HG02678 (cell line): Measurements from ENCODE around the gene AHCYL1.
"Not testable (repeated sequence)": the region's sequence is repeated elsewhere in the genome, so short reads cannot be mapped to it uniquely, and the experiment has no call there.

ENCODE experiments used
- ATAC-seq: cut with Tn5 transposase; IDR thresholded peaks from one replicate; pipeline ENCODE4 v1.9.1; 2021; ENCODE audit warnings: mild to moderate bottlenecking, moderate library complexity; ENCODE audit not compliant: unreplicated experiment

The AHCYL1 gene

DNA sequence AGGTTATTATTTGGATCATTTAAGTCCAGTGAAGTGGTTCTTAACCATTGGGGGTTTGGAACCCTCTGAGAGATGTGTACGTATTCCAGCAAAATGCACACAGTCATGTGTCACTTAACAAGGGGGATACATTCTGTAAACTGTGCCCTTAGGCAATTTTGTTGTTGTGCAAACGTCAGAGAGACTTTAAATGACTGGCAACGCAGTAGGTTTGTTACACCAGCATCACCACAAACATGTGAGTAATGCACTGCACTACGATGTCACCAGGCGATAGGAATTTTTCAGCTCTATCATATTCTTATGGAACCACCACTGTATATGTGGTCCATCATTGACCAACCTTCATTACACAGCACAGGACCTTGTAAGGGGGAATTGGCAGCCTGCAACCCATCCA is 11.9 kb downstream of the AHCYL1 start:
- no peak for ATAC-seq

DNA sequence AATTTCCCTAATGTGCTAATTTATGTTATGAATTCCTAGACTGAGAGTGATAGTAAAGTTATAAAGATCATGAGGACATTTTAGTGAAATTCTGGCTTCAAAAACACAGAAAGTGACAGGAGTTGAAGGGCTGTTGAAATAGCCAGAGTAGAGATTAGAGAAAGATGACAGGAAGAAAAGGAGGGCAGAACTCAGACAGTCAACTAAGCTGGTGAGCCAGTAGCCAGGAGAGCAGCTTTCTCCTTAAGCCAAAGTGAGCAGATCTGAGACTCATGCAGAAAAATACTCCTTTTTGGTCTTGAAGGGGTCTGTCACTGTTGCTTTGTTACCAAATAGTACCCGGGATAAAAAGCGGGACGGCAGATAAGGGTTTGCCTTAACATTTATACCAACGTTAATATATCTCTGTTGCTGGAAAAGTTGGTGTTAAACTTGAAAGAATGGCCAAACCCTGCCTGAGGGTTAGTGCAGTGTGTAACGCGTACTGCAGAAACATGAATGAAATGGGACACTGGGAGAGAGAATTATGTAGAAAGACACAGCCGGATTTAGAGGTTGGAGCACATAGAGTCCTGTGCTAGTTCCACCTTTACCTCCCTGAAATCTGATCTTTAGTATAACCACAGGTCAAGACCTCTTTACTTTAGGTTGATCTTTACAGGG is 12.8 kb downstream of the AHCYL1 start:
- ATAC-seq: no peak

DNA sequence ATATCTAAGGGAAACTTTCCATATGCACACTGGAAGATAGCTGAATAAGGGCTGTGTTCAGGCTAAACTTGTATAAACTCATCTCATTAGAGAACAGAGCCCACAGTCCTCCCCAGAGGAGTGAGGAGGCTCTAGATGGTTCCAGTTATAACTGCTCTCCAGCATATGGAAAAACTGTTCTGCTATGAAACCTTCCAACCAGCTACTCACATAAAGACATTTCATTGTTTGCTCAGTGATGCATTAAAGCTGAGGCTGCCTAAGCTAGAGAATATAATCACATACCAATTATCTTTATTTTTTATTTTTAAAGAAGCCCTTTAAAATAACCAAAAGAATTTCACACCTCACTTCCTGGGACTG is 13.3 kb downstream of the AHCYL1 start:
- ATAC-seq: no peak

DNA sequence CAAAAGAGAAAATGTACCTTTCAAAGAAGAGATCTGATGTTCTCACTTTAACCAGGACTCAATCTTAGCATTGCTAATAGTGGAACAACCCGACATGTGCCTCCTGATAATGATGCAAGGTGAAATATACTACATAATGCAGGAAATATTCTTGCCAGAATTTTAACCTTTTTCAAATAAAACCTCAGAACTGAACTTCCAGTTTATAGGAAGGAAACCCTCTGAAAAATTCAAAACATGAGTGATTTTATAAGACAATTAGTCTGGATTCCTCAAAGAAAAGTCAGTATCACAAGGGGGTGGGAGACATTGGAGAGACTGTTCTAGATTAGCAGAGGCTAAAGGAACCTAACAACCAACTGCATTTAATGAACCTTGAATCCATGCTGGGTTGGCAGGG is 18.1 kb downstream of the AHCYL1 start:
- ATAC-seq: no peak

DNA sequence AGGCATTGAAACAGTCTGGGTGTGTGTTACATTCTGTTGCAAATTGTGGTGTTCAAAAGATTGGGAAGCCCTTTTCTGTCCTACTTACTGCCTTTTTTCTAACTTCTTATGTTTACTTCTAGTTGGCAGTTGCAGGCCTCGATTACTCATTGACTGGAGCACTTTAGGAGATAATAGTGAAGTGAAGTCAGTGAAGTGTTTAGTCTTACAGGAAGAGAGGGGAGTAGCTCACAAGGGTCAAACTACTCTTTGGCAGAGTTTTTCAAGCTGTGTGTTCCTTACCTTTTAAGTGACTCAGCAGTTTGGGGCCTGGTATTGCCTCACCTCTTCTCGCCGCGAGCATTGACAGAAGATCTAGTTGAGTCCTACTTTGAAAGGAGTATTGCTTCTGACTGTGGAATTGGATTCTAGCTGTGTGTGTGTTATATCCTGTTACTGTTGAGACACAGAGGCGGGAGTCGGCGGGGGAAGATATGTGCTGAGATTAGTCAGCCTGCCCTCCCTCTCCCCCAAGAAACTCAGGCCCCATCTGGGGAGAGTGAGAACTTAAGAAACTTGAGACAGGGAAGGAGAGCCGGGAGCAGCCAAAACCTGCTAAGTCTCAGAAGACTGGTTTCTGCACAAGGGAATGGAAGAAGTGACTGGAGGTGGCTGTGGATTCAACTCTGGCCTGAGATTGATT is 19.3 kb downstream of the AHCYL1 start:
- ATAC-seq: peak; percentile 80

DNA sequence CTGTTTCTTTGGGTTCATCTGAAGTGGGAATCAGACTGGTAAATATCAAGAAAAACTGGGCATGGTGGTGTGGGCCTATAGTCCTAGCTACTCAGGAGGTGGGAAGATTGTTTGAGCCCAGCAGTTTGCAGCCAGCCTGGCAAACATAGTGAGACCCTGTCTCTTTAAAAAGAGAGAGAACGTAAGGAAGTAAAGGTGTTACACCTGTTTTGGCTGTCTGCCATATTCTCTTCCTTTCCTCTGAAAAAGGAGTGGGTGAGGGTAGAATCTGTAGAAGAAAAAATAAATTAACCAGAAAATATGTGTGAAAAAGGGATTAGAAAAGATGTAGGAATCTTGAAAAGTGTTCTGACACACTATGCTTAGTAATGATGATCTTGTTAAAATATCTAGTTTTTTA is 20.0 kb downstream of the AHCYL1 start:
- ATAC-seq: no peak

DNA sequence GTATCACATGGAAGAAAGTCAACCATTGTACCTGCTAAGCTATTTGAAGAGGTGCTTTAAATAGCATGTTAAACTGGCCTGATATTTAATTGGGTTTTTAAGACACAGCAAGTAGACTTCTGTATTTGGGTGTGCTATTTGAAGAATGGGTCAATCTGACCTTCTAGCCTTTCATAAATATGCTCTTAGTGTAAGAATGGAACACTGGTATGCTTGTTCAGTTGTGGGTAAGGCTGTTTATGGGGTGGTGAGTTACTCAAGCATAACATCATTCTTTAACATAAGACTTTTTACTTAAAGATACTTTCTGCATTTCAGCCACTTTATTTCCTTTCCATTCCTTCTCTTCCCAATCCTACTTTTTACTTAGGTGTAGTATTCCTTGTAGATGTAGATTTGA is 21.4 kb downstream of the AHCYL1 start:
- no peak for ATAC-seq

DNA sequence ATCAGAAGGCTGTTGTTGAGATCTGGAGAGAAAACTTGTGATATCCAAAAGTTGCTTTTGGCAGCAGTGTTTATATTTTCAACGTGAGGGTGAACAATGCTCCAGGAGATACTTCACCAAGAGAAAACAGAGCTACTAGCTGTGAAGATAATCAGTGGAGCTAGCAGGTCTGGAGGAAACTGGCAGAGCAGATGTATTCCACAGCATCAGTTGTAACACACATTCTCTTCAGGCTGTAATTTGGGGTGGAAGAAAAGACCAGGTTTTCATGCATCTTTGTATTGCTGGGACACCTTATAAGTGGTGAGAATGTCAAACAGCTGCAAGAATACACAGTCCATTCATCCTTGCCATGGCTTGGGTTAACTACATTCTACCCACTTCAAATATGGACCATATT is 22.0 kb downstream of the AHCYL1 start:
- no peak for ATAC-seq

DNA sequence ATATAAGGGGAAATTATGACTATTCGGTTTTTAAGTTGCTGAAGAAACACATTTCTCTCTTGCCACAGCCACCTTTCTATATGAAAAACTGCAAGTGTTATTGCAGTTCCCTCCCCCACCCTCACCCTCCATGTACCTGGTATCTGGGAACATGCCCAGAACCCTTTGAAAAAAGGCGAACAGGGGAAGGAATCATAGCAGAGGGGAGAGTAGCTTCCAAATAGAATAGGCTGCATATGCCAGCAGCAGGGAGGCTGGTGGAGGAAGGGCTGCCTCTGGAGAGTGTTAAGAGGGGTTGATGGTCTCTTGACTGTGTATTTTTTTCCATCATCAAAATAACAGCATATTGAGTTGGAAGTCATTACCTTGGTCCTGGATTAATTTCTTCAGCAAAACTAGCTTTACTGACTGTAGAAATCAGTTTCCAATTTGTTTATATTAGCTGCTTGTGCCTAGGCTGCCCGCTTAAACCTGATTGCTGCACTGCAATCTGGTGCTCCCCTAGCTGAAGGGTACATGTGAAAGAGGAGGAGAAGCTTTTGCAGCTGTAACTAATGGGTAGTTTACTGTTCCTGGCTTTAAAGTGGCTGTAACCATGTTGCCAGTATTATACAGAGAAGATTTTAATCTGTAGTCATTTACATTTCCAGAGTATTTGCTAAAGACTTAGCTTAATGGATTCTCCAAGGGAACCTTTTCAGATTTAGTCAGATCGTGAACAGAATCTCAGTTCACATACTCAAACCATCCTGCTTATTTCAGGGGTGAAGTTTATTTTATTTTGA is 22.7 kb downstream of the AHCYL1 start:
- no peak for ATAC-seq

DNA sequence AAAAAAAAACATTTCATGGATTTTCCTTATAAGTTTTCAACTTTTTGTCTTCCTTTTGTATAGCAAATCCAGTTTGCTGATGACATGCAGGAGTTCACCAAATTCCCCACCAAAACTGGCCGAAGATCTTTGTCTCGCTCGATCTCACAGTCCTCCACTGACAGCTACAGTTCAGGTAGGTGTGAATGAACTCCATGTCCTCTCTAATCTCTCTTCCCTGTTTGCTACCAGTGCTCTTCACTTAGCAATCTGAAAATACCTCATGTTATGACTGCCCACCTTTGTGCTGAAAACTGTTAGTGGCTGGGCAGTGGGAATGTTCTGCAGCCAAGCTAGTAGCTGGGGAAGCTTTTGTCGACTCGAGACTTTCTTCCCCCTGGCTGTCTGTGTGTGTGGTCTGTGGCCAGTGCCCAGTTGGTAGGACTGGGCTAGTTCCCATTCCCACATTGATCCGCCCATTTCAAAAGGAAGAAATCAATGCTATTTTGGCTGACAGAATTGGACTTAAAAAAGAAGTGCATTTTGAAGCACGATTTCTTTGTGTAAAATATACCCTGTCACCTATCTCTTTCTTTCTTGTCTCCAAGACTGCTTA is 24.5 kb downstream of the AHCYL1 start:
- ATAC-seq: no peak

DNA sequence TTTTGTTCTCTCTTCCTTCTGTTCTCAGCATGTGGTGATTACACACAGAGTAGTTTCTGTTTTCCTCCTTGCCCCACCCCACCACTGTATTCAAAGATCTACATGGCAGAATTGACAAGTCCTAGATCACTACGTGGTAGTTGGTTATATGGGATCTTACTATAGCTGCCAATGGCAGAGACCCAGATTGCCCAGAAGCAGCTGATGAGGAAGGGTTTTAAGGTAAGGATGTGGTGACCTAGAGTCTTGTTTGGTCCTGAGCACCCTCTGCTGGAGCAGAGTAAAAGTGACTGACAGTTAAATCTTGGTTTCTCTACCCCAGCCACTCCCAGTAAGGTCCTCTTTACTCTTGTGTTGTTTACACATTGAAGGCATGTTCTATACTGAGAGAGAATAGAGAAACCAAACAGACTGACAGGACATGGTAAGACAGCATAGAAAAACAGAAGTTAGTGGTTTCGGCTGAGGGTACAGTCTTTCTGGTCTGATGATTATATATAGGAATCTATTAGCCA is 27.0 kb downstream of the AHCYL1 start:
- peak; percentile 96 for ATAC-seq

DNA sequence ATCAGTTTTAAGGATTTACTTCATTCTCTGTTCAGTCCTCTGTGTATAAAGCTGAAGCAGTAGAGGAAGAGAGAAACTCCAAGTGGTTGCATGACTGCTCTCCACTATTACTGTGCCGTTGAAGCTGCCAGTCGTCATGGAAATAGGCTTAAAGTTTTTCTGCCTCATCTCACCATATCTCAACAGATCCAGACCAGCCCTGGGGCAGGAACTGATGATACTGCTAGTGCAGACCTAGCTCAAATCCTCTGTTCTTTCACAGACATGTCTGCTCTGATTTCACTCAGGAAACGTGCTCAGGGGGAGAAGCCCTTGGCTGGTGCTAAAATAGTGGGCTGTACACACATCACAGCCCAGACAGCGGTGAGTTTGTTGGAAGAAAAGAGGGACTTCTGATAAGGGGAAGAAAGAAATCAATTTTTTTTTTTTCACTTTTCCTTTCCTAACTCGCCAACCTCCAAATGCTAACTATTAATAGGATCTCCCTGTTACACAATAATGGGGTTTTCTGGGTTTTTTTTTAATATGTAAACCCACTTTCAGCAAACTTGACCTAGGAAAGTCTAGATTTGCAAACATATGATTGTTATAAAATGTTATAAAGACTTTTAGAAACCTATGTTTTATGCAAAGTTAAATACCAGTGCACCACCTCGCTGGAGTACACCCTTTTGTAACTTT is 27.7 kb downstream of the AHCYL1 start:
- ATAC-seq: peak; percentile 63

DNA sequence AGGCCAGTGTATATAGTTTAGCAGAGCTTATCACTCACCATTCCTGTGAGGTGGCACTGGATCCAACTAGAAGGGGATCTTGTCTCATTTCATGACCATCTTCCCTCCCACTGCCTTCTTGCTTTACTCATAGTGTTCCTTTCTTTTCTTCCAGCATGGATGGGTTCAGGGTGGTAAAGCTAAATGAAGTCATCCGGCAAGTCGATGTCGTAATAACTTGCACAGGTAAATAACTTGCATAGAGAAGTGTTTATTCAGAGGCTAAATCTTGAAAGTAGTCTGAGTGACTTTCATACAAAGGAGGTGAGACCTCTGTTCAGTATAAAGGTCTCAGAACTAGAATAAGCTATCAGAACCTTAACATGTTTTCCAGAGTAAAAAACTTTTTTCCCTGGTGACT is 33.2 kb downstream of the AHCYL1 start:
- no peak for ATAC-seq

DNA sequence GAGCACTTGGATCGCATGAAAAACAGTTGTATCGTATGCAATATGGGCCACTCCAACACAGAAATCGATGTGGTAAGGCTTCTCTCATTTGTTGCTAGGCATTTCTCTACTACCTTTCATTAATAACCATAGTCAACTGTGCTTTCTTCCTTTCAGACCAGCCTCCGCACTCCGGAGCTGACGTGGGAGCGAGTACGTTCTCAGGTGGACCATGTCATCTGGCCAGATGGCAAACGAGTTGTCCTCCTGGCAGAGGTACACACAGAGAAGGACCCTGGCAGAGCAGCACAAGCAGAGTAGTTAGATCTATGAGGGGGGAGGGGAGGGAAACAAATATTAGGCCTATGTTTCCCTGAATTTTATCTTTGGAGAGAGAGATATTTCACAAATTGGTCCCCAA is 33.8 kb downstream of the AHCYL1 start:
- no peak for ATAC-seq

DNA sequence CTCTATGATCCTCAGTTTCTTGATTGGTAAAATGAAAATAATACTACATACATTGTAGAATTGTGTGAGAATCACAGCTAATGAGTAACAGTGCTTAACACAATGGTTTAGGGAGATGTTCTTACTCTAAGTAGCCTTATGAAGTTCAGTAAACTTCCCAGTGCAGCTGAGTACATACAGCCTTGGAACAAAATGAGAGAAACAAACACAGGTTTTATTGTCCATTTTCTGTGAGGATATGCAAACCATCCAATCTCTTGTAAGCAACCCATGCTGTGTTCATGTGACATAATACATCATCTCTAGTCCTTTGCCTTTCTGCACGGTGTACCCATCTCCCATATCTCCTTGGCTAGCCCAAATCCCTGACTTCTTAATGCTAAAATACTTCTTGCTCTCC is 35.2 kb downstream of the AHCYL1 start:
- no peak for ATAC-seq

DNA sequence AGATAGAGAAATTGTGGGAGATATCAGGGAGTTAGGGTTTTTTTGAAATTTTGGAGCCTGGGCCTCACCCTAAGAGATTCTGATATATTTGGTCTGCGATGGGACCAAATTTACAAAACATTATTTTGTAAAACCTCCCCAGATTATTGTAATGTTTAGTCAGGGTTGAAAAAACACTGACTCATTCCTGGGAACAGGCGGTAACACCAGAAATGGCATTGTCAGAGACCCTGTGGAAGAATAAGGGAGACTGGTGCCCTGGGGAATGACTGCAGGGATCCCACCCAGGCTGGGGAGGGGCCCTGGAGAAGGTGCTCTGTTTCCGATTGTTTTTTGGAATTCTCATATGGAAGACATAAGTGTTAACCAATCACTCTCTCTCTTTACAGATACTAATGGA is 36.7 kb downstream of the AHCYL1 start:
- no peak for ATAC-seq

DNA sequence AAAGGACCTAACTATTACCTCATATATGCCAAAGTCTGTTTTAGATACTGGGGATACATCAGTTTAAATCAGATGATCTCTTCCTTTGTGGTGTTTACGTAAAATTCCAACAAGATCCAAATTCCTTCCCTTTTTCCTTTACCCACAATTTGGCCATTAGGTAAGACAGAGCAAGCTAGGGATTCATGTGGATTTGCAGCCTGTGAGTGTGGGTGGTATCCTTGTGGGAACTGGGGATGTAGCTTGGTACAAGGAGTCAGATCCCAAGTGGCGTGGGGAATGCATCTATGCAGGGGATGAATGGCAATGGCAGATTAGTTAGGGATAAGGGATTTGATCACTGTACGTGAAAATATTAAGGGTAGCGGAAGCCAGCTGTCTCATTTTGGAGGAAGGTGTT is 40.0 kb downstream of the AHCYL1 start:
- ATAC-seq: no peak

DNA sequence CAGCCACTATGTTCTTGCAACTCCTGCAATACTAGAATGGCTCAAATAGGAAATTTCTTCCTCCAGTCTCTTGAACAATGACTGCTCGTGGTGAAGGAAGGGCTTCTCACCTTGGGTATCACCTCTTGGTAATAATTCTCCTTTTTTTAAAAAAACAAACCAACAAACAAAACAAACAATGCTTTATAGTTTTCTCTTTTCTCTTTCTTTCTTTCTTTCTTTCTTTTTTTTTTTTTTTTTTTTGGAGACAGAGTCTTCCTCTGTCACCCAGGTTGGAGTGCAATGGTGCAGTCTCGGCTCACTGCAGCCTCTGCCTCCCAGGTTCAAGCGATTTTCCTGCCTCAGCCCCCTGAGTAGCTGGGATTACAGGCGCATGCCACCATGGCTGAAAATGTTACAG is 46.1 kb downstream of the AHCYL1 start:
- not testable (repeated sequence) for ATAC-seq

DNA sequence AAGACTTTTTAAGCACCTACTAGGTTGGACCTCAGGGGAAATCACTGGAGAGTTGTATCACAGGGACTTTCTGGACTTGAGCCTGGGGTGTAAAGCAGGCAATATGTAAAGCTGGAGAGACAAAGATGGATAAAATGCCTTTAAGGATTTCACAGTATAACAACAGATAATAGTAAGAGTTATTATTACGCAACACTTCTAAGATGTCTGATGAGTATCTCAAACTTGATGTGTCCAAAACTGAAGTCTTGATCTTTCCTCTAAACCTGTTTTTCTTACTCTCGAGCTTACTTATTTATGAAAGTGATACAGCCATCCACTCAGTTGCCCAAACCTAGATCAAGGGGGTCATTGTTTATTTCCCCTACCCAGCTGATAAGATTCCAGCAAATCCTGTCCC is 47.8 kb downstream of the AHCYL1 start:
- ATAC-seq: no peak

DNA sequence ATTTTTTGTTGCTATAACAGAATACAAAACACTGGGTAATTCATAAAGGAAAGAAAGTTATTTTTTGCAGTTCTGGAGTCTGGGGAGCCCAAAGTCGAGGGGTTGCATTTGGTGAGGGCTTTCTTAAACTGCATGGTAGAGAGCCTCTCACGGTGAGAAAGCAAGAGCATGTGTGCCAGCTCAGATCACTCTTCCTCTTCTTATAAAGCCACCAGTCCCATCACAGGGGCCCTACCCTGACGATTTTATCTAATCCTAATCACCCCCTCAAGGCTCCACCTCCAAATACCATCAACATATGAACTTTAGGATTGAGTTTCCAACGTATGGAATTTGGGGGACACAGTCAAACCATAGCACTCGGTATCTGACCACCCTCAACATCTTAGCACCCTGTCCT is 48.9 kb downstream of the AHCYL1 start:
- no peak for ATAC-seq

DNA sequence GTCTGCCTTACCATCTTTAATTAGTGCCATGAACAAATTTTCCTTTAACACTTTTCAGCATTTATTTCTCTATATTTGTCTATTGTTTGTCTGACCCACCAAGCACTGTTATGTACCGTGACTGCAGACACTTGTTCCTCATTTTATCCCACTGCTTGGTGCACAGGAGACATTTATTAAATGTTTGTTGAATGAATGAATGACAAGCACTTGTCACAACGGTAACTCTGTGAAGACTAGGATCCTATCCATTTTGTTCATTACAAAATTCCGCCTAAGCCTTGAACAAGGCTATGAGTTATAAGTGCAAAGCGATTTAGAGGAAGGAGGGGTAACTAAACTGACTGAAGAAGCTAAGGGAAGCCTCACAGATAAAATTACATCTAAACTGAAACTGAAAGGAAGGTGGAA is 49.5 kb downstream of the AHCYL1 start:
- ATAC-seq: no peak
